Measurements from ENCODE around the gene PHF21A. TPM values are rescaled to one million over a fixed set of nuclear protein-coding genes. Genes with fewer than 3 reads are reported as not detected.

PHF21A gene
- total RNA-seq, 2 donors from 2014 or later, result 47.2 to 53.9 TPM

DNA sequence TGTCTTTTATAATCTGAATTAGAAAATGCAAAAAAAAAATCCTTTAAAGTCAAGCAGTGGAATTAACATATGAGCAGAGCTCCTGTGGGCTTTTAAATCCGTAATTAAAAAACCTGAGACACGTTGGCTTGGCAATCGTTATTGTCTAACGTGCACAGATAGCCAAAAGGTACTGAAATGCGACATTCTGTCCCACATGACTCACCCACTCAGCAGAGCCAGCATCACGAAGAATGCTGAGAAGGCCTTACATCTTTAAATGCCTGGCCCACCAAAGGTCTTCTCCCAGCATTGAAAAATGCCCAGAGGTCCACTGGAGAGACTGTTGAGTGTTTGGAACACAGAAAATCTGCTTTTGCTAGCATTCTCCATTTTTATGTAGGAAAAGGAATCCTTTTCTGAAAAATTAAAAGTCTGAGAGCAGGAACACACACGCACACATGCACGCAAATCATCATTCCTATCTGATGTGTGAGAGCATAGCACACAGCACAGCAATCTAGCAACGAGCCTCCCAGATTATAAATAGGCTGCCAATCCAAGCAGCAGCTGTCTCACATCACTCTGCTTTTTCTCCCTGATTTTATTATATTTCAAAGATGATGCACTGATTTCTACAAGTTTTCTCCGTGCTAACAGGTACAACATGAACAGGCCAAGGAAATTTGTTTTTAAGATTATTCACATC is 94.5 kb downstream of the PHF21A start:
- Histone ChIP-seq H3K27ac (ENCODE audit: low read depth, low read length) (no peak overlapping the region), H3K9ac (ENCODE audit: extremely low read depth, low read length, poor library complexity, severe bottlenecking) (no peak overlapping the region), H3K36me3 (ENCODE audit: control insufficient read depth, insufficient read depth, low read length) (no peaks in the 10 kb centered on the region), H3K9me3 (ENCODE audit: control insufficient read depth, low read length) (no peaks in the 10 kb centered on the region), H3K4me1 (ENCODE audit: control insufficient read depth, insufficient read depth, low read length) (peaks cover 4% of the 10 kb centered on the region), H3K4me3 (ENCODE audit: low read length) (no peak overlapping the region), H3K27me3 (ENCODE audit: control insufficient read depth, insufficient read depth, low read length, poor library complexity, severe bottlenecking) (no peaks in the 10 kb centered on the region)
- Mint-ChIP-seq H3K27me3 (ENCODE audit: insufficient read depth) (no peaks in the 10 kb centered on the region), H3K9me3 (no peaks in the 10 kb centered on the region), H3K4me3 (no peak overlapping the region), H3K4me1 (peaks cover 4% of the 10 kb centered on the region), H3K27ac (peak overlapping the region; percentile 59), H3K36me3 (ENCODE audit: low read depth) (no peaks in the 10 kb centered on the region)
- 80 to 81% methylated on average over 10 of the region's 10 CpGs for whole genome bisulfite sequencing, 2 experiments (ENCODE audit: insufficient coverage in 1 of 2, insufficient read length in 1 of 2)
- TF ChIP-seq CTCF (conservative IDR thresholded peaks at IDR 0.05), result no peak
- no peak for DNase-seq

GRCh38 chr11:46020084-46020599 is 101.1 kb downstream of the PHF21A start:
- no peak overlapping the region for H3K4me3 Mint-ChIP-seq
- no peak for TF ChIP-seq CTCF (conservative IDR thresholded peaks at IDR 0.05)
- Histone ChIP-seq H3K27ac (ENCODE audit: low read depth, low read length) (no peak overlapping the region), H3K4me3 (ENCODE audit: low read length) (no peak overlapping the region), H3K9me3 (ENCODE audit: control insufficient read depth, low read length) (no peaks in the 10 kb centered on the region), H3K4me1 (ENCODE audit: control insufficient read depth, insufficient read depth, low read length) (no peaks in the 10 kb centered on the region), H3K36me3 (ENCODE audit: control insufficient read depth, insufficient read depth, low read length) (no peaks in the 10 kb centered on the region), H3K9ac (ENCODE audit: extremely low read depth, low read length, poor library complexity, severe bottlenecking) (no peak overlapping the region), H3K27me3 (ENCODE audit: control insufficient read depth, insufficient read depth, low read length, poor library complexity, severe bottlenecking) (no peaks in the 10 kb centered on the region)
- H3K4me1 Mint-ChIP-seq, result peaks cover 4% of the 10 kb centered on the region
- DNase-seq, result no peak
- H3K36me3 Mint-ChIP-seq (ENCODE audit: low read depth), result peaks cover 2% of the 10 kb centered on the region
- H3K9me3 Mint-ChIP-seq, result no peaks in the 10 kb centered on the region
- H3K27me3 Mint-ChIP-seq (ENCODE audit: insufficient read depth), result no peaks in the 10 kb centered on the region
- 94 to 95% methylated on average over 5 to 8 of the region's 8 CpGs for WGBS, 2 experiments (ENCODE audit: insufficient coverage in 1 of 2, insufficient read length in 1 of 2)
- no peak overlapping the region for H3K27ac Mint-ChIP-seq

GRCh38 chr11:46018651-46019050 is 102.6 kb downstream of the PHF21A start:
- H3K9ac ChIP-seq (ENCODE audit: extremely low read depth, low read length, poor library complexity, severe bottlenecking), result no peak overlapping the region
- H3K27ac ChIP-seq (ENCODE audit: low read depth, low read length), result no peak overlapping the region
- peaks cover 4% of the 10 kb centered on the region for H3K4me1 Mint-ChIP-seq
- H3K27ac Mint-ChIP-seq, result no peak overlapping the region
- peaks cover 3% of the 10 kb centered on the region for H3K9me3 Mint-ChIP-seq
- no peak overlapping the region for H3K4me3 ChIP-seq (ENCODE audit: low read length)
- H3K9me3 ChIP-seq (ENCODE audit: control insufficient read depth, low read length), result peaks cover 4% of the 10 kb centered on the region
- WGBS, 2 experiments (ENCODE audit: insufficient coverage in 1 of 2, insufficient read length in 1 of 2), result 100% methylated on average over 1 to 2 of the region's 2 CpGs
- no peaks in the 10 kb centered on the region for H3K27me3 ChIP-seq (ENCODE audit: control insufficient read depth, insufficient read depth, low read length, poor library complexity, severe bottlenecking)
- DNase-seq, result no peak
- no peaks in the 10 kb centered on the region for H3K4me1 ChIP-seq (ENCODE audit: control insufficient read depth, insufficient read depth, low read length)
- H3K36me3 ChIP-seq (ENCODE audit: control insufficient read depth, insufficient read depth, low read length), result no peaks in the 10 kb centered on the region
- H3K4me3 Mint-ChIP-seq, result no peak overlapping the region
- no peaks in the 10 kb centered on the region for H3K27me3 Mint-ChIP-seq (ENCODE audit: insufficient read depth)
- no peak for TF ChIP-seq CTCF (conservative IDR thresholded peaks at IDR 0.05)
- peaks cover 5% of the 10 kb centered on the region for H3K36me3 Mint-ChIP-seq (ENCODE audit: low read depth)
